Left colon (tissue), 2 donors: ENCODE data around the gene CCDC174. TPM values are rescaled to one million over a fixed set of nuclear protein-coding genes. Genes with fewer than 3 reads are reported as not detected.

Experiments used
- ATAC-seq: fragments of 200-7000 bp; cut with Tn5 transposase; one replicate; pipeline ENCODE4 v1.9.1; 2020; ENCODE audit warnings: mild to moderate bottlenecking, moderate library complexity
- DNase-seq, 2 donors: peaks; one replicate each; pipeline ENCODE4 v3.0.0-alpha.2; 2020
- intact Hi-C, 2 donors: fragments of 100-400 bp; cut with DNase I in 1 of 2; cut with micrococcal nuclease in 1 of 2; formaldehyde crosslinking; loops; one replicate each; pipeline versions ENCODE4 v1.11.2 to v1.14.0; 2022; cut with DNase I, micrococcal nuclease
- total RNA-seq, 2 donors: library from RNA; stranded (reverse); fragmentation: NEBNext Ultra II Directional; extraction: Animal tissue kit (Norgen Biotek cat#: 25700); gene quantifications; one replicate each; pipeline ENCODE4 v1.2.1, GENCODE V29; 2021
- donor health status: DM: no; HTN: no; CAD: no.
- donor health status: DM: yes; HTN: yes; CAD: no.

Gene CCDC174
- total RNA-seq, 2 donors from 2014 or later, result 18.5 to 20.0 TPM

GRCh38 chr3:14688525-14688924 is 37.0 kb downstream of the CCDC174 start:
- no peak for ATAC-seq
- no peak for DNase-seq
- intact Hi-C loops, result no loop called here

DNA sequence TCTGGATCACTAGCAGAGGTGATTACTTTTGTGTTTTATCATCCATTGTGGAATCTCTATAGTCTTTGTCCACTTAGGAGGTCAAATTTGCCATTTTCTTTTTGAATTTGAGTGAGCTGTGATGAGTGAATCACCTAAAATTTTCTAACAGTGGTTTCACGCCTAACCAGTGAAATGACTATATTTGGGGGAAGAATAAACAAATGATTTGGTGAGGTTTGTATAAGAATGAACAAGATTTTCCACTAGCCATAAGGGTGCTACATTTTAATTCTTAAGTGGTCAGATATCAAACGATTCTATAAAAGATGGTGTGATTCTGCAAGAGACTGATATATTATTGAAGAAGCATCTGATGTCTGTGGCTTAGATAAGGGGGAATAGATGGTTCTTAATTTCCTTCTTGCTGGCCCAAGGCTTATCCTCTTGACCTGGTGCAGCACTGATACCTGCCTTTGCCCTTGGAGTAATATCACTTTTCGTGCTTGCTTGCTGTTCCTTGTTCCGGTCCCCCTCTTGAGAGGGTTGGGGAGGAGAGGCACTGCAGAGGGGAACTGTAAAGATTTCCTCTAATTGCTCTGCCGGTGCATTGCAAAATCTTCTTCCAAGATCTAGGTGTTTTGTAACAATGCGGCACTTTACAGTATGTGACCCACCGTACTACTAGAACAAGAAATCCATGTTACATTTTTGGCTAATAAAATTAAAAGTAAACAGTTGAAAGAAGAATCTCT is 37.9 kb downstream of the CCDC174 start:
- intact Hi-C loops, result no loop called here
- DNase-seq (no peak), ATAC-seq (no peak)

DNA sequence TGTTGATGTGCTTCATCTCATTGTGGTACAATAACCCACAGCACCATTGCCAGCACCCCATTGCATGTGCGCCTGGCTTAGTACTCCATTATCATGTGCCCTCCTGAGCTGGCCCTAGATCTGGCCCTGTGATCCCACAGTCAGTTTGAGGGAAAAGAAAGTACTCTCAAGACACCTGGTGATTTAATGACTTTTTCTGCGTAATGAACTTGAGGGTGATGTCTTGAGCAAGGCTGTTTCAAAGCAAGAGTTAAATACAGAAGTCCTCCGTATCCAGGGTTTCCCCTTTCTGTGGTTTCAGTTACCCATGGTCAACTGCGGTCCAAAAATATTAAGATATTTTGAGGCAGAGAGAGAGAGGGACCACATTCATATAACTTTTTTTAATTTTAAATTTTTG is 39.7 kb downstream of the CCDC174 start:
- intact Hi-C loops, result no loop called here
- DNase-seq (no peak), ATAC-seq (no peak)

- no peak for ATAC-seq
- no peak for DNase-seq
- intact Hi-C loops, result no loop called here
Measured at GRCh38 chr3:14691719-14692118, 40.2 kb downstream of the CCDC174 start.

GRCh38 chr3:14698601-14699244 is 47.2 kb downstream of the CCDC174 start:
- no peak for ATAC-seq
- no peak for DNase-seq
- intact Hi-C loops, result no loop called here

DNA sequence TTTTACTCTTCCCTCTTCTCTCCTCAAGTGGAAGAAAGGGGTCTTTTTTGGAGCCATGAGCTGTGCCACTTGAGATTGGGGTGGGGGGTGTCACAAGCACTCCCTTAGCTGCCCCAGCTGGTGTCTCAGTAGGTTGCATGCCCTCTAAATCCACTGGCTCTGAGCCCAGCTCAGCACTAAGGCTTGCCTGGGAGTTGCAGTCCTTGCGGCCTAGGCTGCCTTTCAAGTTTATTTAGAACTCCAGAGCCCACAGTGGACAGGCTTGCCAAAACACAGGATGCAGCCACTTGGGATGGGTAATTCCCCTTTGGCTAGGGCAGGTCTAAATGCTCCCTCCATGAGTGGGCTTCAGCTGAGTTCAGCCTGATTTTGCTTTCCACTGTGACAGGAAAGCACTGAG is 48.1 kb downstream of the CCDC174 start:
- ATAC-seq (no peak), DNase-seq (no peak)
- intact Hi-C loops, result no loop called here

DNA sequence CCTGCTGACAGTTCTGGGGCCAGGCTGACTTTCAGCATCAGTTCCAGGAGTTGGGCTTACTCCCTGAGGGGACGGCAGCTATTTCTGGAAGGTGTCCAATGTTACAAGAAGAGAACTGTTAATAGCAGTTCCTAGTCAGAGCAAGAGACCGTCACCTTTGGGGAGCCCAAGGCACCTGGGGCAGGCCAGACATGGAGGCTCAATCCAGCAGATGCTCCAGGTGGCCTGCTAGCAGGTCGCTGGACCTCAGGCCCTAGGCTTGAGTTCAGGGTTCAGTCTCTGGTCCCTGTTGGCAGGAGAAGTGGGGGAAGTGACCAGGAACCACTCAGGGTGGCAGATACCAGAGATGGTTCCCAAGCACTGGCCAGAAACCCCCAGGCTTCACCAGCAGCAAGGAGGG is 49.3 kb downstream of the CCDC174 start:
- intact Hi-C loops, result no loop called here
- DNase-seq (no peak), ATAC-seq (no peak)

GRCh38 chr3:14701676-14702075 is 50.1 kb downstream of the CCDC174 start:
- no peak for ATAC-seq
- intact Hi-C loops, result no loop called here
- no peak for DNase-seq

DNA sequence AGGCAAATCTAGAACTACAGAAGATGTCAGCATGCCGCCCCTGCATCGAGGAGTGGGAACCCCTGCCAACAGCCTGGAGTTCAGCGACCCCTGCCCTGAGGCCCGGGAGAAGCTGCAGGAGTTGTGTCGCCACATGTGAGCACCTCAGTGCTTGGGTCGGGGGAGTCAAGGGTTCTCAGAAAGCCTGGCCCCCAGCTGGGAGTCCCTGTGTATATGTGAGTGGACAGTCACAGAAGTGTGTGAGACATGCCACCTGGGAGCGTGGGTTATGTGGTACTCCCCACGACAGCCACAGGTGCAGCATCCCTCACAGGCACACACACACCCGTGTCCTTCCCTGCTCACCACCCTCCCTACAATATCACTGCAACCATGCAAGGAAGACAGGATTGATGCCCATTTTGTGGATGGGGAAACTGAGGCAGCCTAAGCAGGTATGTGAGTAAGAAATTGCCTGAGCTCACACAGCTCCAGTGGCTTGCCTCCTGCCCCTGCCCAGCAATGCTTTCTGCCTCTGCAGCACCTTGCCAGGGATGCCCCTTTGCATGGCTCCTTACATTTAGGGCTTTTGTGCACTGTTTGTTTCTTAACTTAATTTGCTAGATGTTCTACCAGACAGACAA is 51.7 kb downstream of the CCDC174 start:
- DNase-seq (no peak), ATAC-seq (no peak)

GRCh38 chr3:14703791-14704190 is 52.2 kb downstream of the CCDC174 start:
- ATAC-seq (no peak), DNase-seq (no peak)
- intact Hi-C loops, result no loop called here

More for the DNA sequence above, 51.7 kb downstream of the CCDC174 start:
- intact Hi-C loops, result no loop called here

GRCh38 chr3:14706096-14706495 is 54.5 kb downstream of the CCDC174 start:
- ATAC-seq (no peak), DNase-seq (no peak)
- intact Hi-C loops, result no loop called here

- intact Hi-C loops, result no loop called here
- ATAC-seq, result no peak
- no peak for DNase-seq
Measured at GRCh38 chr3:14716591-14716990, 65.0 kb downstream of the CCDC174 start.

DNA sequence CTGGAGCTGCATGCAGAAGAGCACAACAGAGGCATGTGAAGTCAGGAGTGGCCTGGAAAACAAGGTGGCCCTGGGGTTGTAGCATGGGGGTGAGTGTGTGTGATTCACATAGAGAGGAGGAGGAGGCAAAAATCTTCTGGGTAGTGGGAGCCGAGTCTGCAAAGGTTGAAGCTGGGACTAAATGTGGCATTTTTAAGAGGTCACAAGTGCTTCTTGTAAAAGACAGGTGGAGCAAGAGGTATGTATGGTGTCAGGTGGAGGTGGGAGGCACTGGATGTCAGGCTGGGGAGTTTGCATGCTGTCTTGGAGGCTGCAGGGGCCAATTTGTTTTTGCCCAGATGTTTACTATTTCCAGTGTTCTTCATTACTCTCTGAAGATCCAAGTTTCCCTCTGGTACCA is 65.7 kb downstream of the CCDC174 start:
- ATAC-seq (no peak), DNase-seq (no peak)
- intact Hi-C loops, result no loop called here

- ATAC-seq (no peak), DNase-seq (no peak)
- intact Hi-C loops, result no loop called here
Measured at GRCh38 chr3:14718539-14718938, 67.0 kb downstream of the CCDC174 start.

- DNase-seq (no peak), ATAC-seq (no peak)
- intact Hi-C loops, result no loop called here
Measured at GRCh38 chr3:14719006-14719405, 67.4 kb downstream of the CCDC174 start.

DNA sequence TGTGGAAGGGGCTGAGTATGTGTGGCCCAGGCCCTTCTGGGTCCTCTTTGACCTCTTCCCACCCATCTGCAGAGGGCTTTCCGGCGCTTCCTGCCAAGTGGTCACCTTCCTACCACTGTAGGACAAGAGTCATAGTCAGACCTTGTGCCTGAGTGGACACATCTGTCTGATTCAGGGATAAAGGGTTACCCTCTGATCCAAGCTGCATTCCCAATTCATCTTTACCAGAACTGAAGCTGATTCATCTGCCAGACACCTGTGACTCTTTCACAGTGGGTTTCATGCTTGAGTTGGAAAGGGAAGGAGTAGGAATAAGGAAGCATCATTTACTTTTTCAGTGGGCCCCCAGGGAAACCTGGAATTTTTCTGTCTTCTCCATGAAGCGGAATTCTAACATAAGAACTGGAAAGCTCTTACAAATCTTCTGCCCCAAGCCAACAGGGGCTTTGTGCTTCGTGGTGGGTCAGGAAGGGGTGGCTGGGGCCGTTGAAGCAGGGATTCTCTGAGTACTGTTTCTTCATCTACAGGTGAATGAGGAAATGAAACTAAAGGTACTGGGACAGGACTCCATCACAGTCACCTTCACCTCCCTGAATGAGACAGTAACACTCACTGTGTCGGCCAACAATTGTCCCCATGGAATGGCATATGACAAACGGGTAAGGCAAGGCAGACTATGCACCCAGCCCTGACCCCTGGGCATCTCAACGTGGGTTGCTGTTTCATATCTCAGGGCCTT is 69.7 kb downstream of the CCDC174 start:
- intact Hi-C loops, result no loop called here
- DNase-seq, result no peak
- no peak for ATAC-seq
